GM19397 (cell line): Measurements from ENCODE around the gene PRKG1.

Source experiments
- ATAC-seq: cut with Tn5 transposase; IDR thresholded peaks from one replicate; pipeline ENCODE4 v1.9.1; 2021; ENCODE audit warnings: mild to moderate bottlenecking, moderate library complexity; ENCODE audit not compliant: unreplicated experiment

Gene PRKG1

GRCh38 chr10:51772387-51772786 lies 698.1 kb downstream of the PRKG1 start:
- no peak for ATAC-seq

GRCh38 chr10:51773681-51774080 lies 699.4 kb downstream of the PRKG1 start:
- ATAC-seq = no peak

GRCh38 chr10:51783941-51784340 lies 709.7 kb downstream of the PRKG1 start:
- no peak for ATAC-seq

- ATAC-seq = no peak
These were observed 711.9 kb downstream of the PRKG1 start for GRCh38 chr10:51786016-51786683.

- no peak for ATAC-seq
These were observed 712.4 kb downstream of the PRKG1 start for GRCh38 chr10:51786684-51787035.

GRCh38 chr10:51788273-51788672 lies 714.0 kb downstream of the PRKG1 start:
- no peak for ATAC-seq

- ATAC-seq = no peak
These were observed 714.8 kb downstream of the PRKG1 start for GRCh38 chr10:51789118-51789517.

GRCh38 chr10:51789903-51790302 lies 715.6 kb downstream of the PRKG1 start:
- ATAC-seq = no peak

- no peak for ATAC-seq
These were observed 718.4 kb downstream of the PRKG1 start for GRCh38 chr10:51792678-51793077.

- no peak for ATAC-seq
These were observed 725.8 kb downstream of the PRKG1 start for GRCh38 chr10:51800121-51800520.

- ATAC-seq = no peak
These were observed 726.6 kb downstream of the PRKG1 start for GRCh38 chr10:51800725-51801424.

GRCh38 chr10:51802030-51802429 lies 727.7 kb downstream of the PRKG1 start:
- ATAC-seq = no peak

- ATAC-seq = no peak
These were observed 730.6 kb downstream of the PRKG1 start for GRCh38 chr10:51804866-51805265.

GRCh38 chr10:51806079-51806835 lies 732.0 kb downstream of the PRKG1 start:
- ATAC-seq = no peak

- no peak for ATAC-seq
These were observed 733.9 kb downstream of the PRKG1 start for GRCh38 chr10:51808187-51808586.

- ATAC-seq = no peak
These were observed 741.4 kb downstream of the PRKG1 start for GRCh38 chr10:51815723-51816122.

- ATAC-seq = no peak
These were observed 746.8 kb downstream of the PRKG1 start for GRCh38 chr10:51821045-51821444.

- no peak for ATAC-seq
These were observed 747.5 kb downstream of the PRKG1 start for GRCh38 chr10:51821745-51822144.

- ATAC-seq = no peak
These were observed 758.5 kb downstream of the PRKG1 start for GRCh38 chr10:51832652-51833383.

- ATAC-seq = no peak
These were observed 760.3 kb downstream of the PRKG1 start for GRCh38 chr10:51834548-51834947.

GRCh38 chr10:51838471-51838870 lies 764.2 kb downstream of the PRKG1 start:
- ATAC-seq = no peak
